ENCODE results near the gene ATAD3C.
A peak's percentile ranks its signal among the peaks of the same experiment; 100 is the strongest.
"Not testable (repeated sequence)": the region's sequence is repeated elsewhere in the genome, so short reads cannot be mapped to it uniquely, and the experiment has no call there.

Gene ATAD3C

DNA sequence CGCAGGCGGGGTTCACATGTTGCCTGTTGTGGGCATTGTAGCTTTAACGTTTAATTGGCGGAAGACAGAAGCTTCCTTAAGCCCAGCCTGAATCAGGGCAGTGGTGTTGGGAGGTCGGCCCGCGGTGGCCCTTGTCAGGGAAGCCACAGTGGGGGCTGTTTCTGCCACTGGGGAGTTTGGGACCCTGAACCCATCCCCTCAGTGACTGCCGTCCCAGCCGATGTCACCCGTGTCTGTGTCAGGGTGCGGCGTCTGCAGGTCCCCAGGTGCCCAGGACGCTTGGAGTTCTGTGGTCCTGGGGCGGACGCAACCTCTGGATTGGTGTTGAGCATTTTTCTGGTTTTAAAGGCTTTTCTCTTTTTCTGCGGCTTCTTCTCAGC lies 31.0 kb downstream of the ATAD3C start:
- not testable (repeated sequence) for DNase-seq

DNA sequence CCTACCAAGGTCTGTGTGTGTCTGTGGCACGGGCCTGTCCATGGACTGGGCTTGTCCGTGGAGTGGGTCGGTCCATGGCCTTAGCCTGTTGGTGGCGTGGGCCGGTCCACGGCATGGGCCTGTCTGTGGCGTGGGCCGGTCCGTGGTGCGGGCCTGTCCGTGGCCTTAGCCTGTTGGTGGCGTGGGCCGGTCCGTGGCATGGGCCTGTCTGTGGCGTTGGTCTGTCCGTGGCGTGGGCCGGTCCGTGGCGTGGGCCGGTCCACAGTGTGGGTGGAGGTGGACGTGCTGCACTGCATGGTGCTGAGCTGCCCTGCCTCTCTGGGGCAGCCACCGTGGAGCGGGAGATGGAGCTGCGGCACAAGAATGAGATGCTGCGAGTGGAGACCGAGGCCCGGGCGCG lies 32.3 kb downstream of the ATAD3C start:
- DNase-seq: not testable (repeated sequence)

DNA sequence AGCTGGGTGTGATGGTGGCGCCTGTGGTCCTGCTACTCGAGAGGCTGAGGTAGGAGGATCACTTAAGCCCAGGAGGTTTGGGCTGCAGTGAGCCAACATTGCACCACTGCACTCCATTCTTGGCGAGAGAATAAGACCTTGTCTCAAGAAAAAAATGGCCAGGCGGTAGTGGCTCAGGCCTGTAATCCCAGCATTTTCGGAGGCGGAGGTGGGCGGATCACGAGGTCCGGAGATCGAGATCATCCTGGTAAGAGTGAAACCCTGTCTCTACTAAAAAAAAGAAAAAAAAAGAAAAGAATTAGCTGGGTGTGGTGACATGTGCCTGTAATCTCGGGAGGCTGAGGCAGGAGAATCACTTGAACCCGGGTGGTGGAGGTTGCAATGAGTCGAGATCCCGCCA lies 33.4 kb downstream of the ATAD3C start:
- no peak for DNase-seq

DNA sequence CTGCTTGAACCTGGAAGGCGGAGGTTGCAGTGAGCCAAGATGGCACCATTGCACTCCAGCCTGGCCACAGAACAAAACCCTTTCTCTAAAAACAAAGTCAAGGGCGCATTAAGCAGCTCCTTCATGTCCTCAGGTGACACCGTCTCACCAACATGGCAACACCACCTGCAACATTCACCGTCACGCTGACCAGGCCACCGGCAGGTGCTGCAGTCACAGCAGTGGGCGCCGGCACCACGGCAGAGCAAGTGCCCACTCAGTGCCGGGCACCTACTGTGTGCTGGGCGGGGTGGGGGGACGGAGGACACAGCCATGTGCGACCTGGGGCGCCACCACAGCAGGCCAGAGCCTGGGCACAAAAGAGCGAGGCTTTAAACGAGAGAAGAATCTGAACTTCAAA lies 34.2 kb downstream of the ATAD3C start:
- DNase-seq: no peak

DNA sequence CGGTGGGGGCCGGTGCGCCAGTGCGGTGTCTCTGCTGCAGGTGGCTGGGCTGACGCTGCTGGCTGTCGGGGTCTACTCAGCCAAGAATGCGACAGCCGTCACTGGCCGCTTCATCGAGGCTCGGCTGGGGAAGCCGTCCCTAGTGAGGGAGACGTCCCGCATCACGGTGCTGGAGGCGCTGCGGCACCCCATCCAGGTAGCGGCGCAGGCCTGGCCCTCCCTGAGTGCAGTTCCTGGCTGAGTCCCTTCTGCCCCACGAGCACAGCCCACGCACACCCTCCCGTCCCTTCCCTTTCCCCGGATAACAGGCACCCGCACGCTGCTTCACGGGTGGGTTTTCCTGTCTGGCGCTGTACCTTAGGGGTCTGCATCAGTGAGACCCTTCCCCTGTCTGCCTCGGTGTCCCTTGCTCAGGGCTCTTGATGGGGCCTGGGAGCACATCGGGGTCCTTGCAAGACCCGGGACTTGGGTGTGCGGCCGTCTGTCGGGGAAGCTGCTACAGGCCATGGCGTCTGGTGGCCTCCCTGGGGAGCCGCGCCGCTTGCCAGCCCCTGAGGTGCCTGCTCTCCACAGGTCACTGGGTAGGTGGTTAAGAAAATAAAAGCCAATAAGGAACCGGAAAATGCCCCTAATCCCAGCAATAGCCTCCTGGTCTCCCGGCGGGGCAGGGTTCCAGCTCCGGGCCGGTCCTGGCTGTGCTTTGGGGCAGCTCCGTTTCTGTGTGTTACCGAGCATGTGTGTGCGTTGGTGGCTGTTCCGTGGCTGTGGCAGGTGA lies 35.7 kb downstream of the ATAD3C start:
- not testable (repeated sequence) for DNase-seq

DNA sequence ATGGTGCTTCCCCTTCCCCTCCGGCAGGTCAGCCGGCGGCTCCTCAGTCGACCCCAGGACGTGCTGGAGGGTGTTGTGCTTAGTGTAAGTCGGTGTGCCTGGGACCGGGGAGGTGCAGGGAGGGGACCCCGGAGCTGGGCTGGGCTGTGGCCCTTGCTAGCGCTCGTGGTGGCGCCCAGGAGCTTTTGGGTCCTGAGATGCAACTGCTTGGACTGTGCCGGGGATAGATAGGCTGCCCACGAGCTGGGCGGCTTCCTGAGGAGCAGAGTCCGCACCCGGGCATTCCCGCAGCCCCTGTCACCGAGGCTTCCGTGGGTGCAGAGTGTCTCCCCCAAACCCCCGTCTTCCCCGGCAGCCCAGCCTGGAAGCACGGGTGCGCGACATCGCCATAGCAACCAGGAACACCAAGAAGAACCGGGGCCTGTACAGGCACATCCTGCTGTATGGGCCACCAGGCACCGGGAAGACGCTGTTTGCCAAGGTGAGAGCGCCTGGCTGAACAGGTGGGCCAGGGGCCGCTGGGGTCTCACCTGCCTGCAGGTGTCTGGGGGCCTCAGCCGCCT lies 36.3 kb downstream of the ATAD3C start:
- DNase-seq: not testable (repeated sequence)

DNA sequence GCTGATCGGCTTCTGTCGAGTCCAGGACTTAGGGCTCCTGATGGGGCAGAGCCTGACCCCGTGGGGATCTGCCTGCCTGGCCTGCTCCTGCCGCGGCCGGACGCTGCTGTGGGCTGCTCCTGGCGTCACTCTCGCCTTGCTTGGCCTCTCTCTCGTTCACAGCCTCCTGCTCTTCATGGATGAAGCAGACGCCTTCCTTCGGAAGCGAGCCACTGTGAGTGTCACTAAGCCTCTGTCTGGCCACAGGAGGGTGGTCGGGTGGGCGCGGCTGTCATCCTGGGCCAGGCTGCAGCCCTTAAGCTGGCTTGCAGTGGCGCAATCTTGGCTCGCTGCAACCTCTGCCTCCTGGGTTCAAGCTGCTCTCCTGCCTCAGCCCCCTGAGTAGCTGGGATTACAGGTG lies 38.2 kb downstream of the ATAD3C start:
- DNase-seq: no peak

DNA sequence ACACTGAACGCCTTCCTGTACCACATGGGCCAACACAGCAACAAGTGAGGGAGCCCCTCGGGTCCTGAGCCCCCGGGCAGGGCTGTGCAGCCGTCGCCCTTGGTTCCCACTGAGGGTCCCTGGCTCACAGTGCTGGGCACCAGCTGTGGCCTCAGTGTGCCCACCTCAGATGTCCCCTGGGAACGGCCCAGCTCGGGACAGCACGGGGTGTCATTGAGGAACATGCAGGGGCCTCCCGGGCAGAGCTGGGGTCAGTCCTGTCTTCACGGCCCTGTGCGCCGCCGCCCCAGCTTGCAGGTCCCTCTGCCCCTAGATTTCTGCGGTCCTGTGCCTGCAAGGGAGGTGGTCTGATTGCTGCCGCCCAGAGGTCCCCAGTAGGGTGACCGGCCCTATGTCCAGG lies 39.7 kb downstream of the ATAD3C start:
- no peak for DNase-seq

DNA sequence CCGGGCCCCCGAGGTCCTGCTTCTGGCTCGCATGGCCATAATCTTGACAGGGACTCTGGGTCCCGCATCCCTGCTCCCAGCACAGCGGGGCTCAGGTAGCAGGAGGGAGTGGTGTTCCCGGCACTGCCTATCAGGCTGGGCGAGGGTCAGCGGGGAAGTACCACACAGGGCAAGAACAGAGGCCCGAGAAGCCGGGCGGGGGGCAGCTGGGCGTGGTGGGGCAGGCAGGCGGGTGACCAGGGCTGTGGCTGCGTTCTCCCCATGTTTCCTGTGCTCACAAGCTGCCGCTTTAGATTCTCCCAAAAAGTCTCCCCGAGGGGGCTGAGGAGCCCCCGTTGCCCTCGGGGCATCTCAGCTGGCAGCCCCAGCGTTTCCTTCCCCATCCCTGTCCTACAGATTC lies 40.4 kb downstream of the ATAD3C start:
- DNase-seq: no peak

DNA sequence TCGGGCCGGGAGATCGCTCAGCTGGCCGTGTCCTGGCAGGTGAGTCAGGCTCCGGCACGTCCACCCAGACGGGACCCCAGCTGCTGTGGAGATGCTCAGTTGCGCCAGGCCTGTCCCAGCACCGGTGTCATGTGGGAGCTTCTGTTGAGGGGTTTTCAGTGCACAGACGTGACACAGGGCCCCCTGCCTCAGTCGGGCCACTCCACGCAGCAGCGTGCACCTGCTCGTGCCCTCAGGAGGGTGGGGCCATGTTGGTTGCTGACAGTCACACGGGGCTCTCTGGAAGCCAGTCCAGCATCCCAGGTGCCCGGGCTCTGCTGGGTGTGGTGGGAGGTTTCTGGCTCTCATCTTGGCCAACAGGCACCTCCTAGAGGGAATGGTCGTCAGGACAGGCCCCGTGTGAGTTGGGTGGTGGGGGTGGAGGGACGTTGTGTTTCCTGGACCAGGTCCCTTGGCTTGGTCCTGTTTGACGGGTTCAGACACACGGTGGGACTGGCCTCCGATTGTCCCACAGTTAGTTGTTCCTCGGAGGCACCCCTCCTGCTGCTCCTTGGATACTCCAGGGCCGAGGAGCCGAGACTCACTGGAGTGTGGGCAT lies 41.2 kb downstream of the ATAD3C start:
- DNase-seq: no peak

DNA sequence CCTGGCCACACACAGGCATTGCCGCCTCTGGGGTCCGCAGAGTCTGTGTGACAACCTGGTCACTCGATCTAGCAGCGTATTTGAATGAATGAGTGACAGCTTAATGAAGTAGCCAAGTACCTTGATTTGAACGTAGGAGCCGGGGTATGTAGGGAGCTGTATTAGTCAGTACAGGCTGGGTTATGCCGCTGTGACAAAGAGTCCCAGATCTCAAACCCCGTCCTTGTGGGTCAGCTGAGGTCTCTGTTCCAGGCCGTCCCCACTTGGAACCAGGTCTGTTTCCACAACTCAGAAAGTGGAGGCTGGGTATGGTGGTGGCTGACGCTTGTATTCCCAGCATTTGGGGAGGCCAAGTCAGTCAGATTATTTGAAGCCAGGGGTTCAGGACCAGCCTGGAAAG lies 42.1 kb downstream of the ATAD3C start:
- no peak for DNase-seq

DNA sequence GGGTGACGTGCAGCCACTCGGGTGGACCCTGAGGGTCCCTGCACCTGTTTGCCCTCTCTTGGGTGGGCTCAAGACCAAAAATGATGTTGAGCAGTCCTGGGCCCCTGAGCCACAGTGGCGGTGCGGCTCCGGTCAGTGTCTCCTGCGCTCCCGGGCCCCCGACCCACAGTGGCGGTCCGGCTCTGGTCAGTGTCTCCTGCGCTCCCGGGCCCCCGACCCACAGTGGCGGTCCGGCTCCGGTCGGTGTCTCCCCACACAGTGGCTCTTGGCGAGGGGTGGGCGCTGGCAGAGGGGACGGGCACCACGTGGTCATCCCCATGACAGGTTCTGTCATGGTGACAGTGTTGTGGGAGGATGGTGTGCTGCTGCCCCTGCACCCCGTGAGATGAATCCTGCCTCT lies 44.8 kb downstream of the ATAD3C start:
- not testable (repeated sequence) for DNase-seq

DNA sequence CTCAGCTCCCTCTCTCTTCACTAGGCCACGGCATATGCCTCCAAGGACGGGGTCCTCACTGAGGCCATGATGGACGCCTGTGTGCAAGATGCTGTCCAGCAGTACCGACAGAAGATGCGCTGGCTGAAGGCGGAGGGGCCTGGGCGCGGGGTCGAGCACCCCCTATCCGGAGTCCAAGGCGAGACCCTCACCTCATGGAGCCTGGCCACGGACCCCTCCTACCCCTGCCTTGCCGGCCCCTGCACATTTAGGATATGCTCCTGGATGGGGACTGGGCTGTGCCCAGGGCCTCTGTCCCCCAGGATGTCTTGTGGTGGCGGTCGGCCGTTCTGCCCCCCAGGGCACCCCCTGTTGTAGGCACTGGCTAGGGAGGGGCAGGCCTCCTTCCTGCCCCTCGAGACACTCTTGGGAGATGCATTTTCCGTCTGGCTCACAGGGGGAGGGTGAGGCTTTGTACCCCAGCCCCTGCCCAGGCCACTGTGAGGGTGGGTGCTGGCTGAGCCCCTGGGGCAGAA lies 46.0 kb downstream of the ATAD3C start:
- DNase-seq: not testable (repeated sequence)

DNA sequence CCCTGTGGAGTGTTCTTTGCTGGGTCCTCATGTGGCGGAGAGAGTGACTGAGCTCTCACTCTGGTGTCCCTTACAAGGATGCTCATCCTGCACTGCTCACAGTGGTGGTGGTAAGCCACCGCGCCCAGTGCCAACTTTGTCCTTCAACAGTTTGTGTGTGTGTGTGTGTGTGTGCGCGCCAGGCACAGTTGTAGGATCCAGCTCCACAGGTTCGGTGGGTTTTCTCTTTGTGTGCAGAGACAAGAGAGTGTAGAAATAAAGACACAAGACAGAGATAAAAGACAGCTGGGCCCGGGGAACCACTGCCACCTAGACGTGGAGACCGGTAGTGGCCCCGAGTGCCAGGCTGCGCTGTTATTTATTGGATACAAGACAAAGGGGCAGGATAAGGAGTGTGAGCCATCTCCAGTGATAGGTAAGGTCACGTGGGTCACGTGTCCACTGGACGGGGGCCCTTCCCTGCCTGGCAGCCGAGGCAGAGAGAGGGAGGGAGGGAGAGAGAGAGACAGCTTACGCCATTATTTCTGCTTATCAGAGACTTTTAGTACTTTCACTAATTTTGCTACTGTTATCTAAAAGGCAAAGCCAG lies 55.4 kb downstream of the ATAD3C start:
- DNase-seq: peak; percentile 51

DNA sequence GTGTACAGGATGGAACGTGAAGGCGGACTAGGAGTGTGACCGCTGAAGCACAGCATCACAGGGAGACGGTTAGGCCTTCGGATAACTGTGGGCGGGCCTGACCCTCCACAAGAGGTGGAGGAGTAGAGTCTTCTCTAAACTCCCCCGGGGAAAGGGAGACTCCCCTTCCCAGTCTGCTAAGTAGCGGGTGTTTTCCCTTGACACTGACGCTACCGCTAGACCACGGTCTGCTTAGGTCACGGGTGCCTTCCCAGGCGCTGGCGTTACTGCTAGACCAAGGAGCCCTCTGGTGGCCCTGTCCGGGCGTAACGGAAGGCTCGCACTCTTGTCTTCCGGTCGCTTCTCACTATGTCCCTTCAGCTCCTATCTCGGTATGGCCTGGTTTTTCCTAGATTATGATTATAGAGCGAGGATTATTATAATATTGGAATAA lies 55.9 kb downstream of the ATAD3C start:
- DNase-seq: not testable (repeated sequence)

DNA sequence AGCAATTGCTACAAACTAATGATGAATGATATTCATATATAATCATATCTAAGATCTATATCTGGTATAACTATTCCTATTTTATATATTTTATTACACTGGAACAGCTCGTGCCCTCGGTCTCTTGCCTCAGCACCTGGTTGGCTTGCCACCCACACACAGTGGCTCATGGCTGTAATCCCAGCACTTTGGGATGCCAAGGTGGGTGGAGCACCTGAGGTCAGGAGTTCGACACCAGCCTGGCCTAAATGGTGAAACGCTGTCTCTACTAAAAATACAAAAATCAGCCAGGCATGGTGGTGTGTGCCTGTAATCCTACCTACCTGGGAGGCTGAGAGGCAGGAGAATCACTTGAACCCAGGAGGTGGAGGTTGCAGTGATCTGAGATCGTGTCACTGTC lies 56.3 kb downstream of the ATAD3C start:
- DNase-seq: not testable (repeated sequence)

DNA sequence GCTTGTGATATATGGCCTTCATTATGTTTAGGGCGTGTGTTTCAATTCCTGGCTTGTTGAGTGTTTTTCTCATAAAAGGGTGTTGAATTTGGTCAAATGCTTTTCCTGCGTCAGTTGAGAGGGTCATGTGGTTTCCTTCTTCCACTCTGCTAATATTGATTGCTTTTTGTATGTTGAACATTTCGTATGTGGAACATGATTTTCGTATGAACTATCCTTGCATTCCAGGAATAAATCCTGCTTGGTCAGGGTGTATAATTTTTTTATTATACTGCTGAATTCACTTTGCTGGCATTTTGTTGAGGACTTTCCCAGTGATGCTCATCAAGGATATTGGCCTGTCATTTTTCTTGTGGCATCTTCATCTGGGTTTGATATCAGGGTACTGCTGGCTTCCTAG lies 57.8 kb downstream of the ATAD3C start:
- DNase-seq: no peak

DNA sequence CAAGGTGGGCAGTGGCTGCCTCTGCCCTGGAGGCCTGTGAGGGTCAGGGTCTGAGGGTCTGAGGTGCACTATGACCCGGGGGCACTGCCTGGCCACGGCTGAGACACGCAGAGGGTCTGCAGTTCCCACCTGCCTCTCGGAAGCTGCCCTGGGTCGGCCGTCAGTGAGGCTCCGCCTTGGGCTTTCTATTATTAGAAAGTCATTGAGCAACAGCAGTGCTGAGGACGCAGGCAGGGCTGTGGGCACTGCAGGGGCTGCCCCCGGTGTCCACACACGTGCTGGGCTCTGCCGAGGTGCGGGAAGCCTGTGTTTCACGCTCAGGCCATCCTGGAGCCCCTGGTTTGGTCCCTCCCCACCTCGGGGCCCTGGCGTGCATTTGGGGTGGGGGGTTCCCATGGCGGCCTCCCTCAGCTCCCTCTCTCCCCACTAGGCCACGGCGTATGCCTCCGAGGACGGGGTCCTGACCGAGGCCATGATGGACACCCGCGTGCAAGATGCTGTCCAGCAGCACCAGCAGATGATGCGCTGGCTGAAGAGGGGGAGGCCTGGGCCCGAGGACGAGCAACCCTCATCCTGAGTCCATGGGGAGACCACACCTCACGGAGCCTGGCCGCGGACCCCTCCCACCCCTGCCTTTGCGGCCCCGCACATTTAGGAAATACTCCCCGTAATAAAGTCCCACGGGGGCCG lies 59.4 kb downstream of the ATAD3C start:
- DNase-seq: not testable (repeated sequence)

DNA sequence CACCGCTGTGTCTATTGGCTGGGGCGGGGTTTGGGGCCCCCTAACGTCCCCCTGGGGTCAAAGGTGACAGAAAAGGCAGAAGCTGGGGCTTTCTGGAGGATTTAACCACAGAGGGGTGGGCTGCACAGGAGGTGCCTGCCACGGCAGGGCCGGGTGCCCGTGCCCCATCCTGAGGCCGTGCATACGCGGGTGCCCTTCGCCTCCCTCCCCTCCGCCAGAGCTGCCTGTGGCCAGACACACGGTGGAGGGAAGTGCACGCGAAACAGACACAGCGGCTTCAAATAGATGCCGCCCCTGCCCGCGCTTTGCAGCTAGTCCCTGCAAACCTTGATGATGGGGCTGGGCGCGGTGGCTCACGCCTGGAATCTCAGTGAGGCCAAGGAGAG lies 60.0 kb downstream of the ATAD3C start:
- not testable (repeated sequence) for DNase-seq

DNA sequence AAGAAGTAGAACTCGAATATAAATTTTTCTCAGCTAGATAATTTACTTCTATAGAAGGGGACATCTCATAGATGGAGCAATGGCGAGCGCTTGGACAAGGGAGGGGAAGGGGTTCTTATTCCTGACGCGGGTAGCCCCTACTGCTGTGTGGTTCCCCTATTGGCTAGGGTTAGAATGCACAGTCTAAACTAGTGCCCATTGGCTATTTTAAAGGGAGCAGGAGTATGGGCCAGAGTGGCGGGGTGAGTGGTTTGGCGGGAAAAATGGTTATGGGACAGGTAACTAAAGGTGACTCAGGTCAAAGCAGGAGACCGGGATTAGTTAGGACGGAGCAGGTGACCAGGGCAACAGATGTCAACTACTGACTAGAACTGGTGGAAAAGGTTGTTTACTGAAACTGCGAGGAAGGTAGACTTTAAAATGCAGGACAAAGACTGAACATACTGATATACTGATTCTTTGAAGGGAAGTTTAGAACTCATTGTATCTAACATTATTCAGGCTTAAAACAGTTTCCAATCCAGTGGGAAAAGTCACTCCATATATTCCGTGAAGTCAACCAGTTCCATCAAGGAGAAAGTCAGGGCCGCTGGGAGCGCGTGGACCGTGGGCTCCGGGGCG lies 61.5 kb downstream of the ATAD3C start:
- DNase-seq: no peak

DNA sequence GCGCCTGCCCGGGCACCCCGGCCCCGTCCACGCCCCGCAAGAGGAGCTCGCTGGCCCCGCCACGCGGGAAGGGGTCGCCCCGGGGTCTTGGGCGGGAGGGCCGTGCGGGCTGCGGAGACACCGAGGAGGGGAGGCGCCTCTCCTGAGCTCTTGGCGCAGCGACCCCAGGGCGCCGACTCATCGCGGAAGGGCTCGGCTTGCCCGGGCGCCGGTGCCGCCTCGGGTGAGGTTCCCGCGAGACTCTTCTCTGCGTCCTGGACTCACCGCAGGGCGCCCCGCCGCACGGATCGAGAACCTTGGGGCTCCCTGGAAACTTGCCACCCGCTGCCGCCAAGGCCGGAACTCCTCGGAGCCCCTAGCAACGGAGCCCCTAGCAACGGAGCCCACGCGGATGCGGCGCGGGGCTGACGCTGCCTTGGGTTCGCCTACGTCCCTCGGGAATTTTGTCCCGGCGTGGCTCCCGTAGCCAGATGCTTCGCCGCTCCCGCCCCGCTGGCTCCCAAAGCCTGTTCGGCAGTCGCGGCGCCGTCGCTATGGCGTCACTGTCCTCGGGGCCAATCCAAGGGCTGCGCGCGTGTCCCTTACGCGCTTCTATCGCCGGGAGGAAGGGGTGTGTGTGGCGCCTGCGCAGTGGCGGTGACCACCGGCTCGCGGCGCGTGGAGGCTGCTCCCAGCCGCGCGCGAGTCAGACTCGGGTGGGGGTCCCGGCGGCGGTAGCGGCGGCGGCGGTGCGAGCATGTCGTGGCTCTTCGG lies 62.2 kb downstream of the ATAD3C start, which contains the start of gene ATAD3A:
Gene ATAD3A, plus strand, starts transcription at position 630 of the 753 bp plus-strand sequence. Its CDS starts 107 bp downstream, at position 737.
- DNase-seq: peak; percentile 98

DNA sequence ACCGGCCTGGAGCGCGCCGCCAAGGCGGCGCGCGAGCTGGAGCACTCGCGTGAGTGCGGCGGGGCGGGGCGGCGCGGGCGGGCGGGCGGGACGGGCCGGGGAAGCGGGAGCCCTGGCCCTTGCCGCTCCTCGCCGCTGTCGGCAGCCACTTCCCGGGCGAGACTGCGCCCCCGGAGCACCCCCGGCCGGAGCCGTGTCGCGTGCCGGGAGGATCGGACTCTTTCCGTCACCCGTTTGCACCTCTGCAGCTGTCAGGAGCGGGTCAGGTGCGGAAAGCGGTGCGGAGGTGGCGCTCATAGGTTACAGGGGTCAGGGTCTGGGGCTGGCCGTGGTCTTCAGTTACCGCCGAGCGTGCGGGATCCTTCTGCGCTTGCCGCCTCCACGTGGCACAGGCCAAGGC lies 62.9 kb downstream of the ATAD3C start:
- DNase-seq: peak; percentile 20
